CD4-positive, alpha-beta T cell (primary cell): ENCODE data around the gene SETBP1. TPM values are rescaled to one million over a fixed set of nuclear protein-coding genes. Genes with fewer than 3 reads are reported as not detected.

ENCODE experiments used
- ATAC-seq: fragments of 200-7000 bp; cut with Tn5 transposase; one replicate; pipeline ENCODE4 v1.10.0; 2022; ENCODE audit warnings: mild to moderate bottlenecking; ENCODE audit not compliant: poor library complexity
- CTCF ChIA-PET: fragments of 350-600 bp; sonication (Branson Sonifier 250); formaldehyde crosslinking; loops from one replicate; lab custom pipeline; 2021; ENCODE audit warnings: antibody characterized with exemption, inconsistent platforms; lab: Charles Lee
- POLR2A ChIA-PET: fragments of 350-600 bp; sonication (Branson Sonifier 250); formaldehyde crosslinking; loops from one replicate; lab custom pipeline; 2021; ENCODE audit warnings: antibody characterized with exemption, inconsistent platforms; lab: Charles Lee
- DNase-seq, 14 experiments: peaks; one replicate each; pipeline ENCODE4 v3.0.0-alpha.2; 2013 to 2020; ENCODE audit warnings: mixed read lengths in 2 of 14
- H3K27ac ChIP-seq, 2 donors: one replicate each; pipeline versions ENCODE4 v1.5.1 to v1.7.0; 2013; ENCODE audit warnings: low read length in 2 of 2, low read depth in 1 of 2, mild to moderate bottlenecking in 1 of 2
- H3K27me3 ChIP-seq, 2 experiments: 1 replicate in 1 of 2; 2 replicates in 1 of 2; pipeline versions ENCODE4 v1.6.1 to v1.7.0; 2013; ENCODE audit warnings: low read length in 2 of 2, control low read depth in 1 of 2, mild to moderate bottlenecking in 1 of 2, moderate library complexity in 1 of 2; ENCODE audit not compliant: insufficient read depth in 2 of 2, control insufficient read depth in 1 of 2
- H3K36me3 ChIP-seq: one replicate; pipeline ENCODE4 v1.6.1; 2013; ENCODE audit warnings: low read length, control low read depth; ENCODE audit not compliant: insufficient read depth
- H3K4me1 ChIP-seq: one replicate; pipeline ENCODE4 v1.6.1; 2013; ENCODE audit warnings: low read length, control low read depth; ENCODE audit not compliant: insufficient read depth
- H3K4me3 ChIP-seq: one replicate; pipeline ENCODE4 v1.5.1; 2013; ENCODE audit warnings: mild to moderate bottlenecking, low read length, moderate library complexity
- H3K9me3 ChIP-seq, 2 experiments: 1 replicate in 1 of 2; 2 replicates in 1 of 2; pipeline versions ENCODE4 v1.6.1 to v1.7.0; 2013; ENCODE audit warnings: low read length in 2 of 2, mild to moderate bottlenecking in 2 of 2, control low read depth in 1 of 2, moderate library complexity in 1 of 2; ENCODE audit not compliant: control insufficient read depth in 1 of 2, insufficient read depth in 1 of 2
- H3K27ac Mint-ChIP-seq: one replicate; pipeline ENCODE4 v1.8.0; 2020; ENCODE audit warnings: mixed read lengths
- H3K27me3 Mint-ChIP-seq: one replicate; pipeline ENCODE4 v1.8.0; 2021; ENCODE audit warnings: mixed read lengths
- H3K36me3 Mint-ChIP-seq: one replicate; pipeline ENCODE4 v1.8.0; 2021; ENCODE audit warnings: low read depth, mixed read lengths
- H3K4me1 Mint-ChIP-seq: one replicate; pipeline ENCODE4 v1.8.0; 2021; ENCODE audit warnings: low read depth, mixed read lengths
- H3K4me3 Mint-ChIP-seq: one replicate; pipeline ENCODE4 v1.8.0; 2020; ENCODE audit warnings: mild to moderate bottlenecking, mixed read lengths
- H3K9me3 Mint-ChIP-seq: one replicate; pipeline ENCODE4 v1.8.0; 2020; ENCODE audit warnings: mixed read lengths
- intact Hi-C, 2 experiments: fragments of 100-400 bp; cut with DNase I in 1 of 2; cut with micrococcal nuclease in 1 of 2; formaldehyde crosslinking; loops; one replicate each; pipeline versions ENCODE4 v1.15.1 to v1.9.0; 2023 to 2025; cut with DNase I, micrococcal nuclease
- total RNA-seq, 174 experiments: library from RNA in 2 of 174; stranded (reverse) in 2 of 174; gene quantifications; one replicate each; pipeline ENCODE4 v1.2.3 and lab custom pipeline; 2021 to 2026
- TF ChIP-seq, protein P1 (sequence below): fragments of 200-600 bp; IDR thresholded peaks from one replicate; pipeline ENCODE4 v1.8.0; 2022; ENCODE audit warnings: antibody characterized with exemption, mild to moderate bottlenecking

SETBP1 gene
- total RNA-seq, 2 experiments from 2014 or later = 0.25 to 0.41 TPM

DNA sequence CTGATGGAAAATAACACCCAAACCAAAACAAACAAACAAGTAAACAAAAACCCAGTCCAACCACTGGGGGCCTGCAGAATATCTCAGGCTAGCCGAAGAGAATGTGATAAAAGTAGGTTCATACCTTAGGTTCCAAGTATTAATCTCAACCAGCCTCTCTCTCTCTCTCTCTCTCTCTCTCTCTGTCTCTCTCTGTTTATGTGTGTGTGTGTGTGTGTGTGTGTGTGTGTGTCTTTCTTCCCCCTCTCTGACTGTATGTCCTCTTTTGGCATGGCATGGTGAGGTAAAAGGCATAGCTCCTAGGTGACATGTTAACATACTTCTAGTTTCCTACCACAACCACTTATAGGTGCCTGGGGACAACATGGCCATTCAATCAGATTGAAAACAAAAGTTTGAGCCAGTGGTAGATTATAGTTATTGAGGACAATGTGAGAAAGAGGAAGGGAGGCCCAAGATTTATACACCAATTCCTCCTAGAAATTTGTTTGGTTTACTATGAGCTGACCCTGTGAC is 93.0 kb downstream of the SETBP1 start:
- no peaks in the 10 kb centered on the region for H3K36me3 Mint-ChIP-seq

DNA sequence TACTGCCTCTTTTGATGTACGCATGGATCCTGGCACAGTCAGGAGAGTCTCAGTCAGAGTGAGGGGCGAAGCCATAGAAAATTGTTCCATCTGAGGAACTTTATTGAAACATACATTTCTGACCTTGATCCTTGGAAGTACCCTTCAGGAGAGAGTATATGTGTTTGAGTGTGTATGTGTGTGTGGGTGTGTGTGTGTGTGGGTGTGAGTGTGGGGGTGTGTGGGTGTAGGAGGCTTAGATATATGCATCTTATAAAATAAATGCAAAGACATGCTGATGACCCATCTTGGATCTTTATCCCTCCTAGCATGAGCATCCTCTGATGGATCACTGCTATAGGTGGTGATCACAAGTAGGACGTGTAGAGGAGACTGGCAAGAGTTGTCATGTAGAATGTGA is 93.5 kb downstream of the SETBP1 start:
- no peak for DNase-seq
- no peaks in the 10 kb centered on the region for H3K27me3 Mint-ChIP-seq
- no peaks in the 10 kb centered on the region for H3K4me1 ChIP-seq

More for the DNA sequence above, 93.0 kb downstream of the SETBP1 start:
- Histone ChIP-seq H3K27me3 (no peaks in the 10 kb centered on the region), H3K27ac (no peak overlapping the region), H3K36me3 (no peaks in the 10 kb centered on the region), H3K4me1 (no peaks in the 10 kb centered on the region), H3K4me3 (no peak overlapping the region), H3K9me3 (no peaks in the 10 kb centered on the region)
- H3K9me3 Mint-ChIP-seq = no peaks in the 10 kb centered on the region
- CTCF ChIA-PET = no interaction called here
- POLR2A ChIA-PET = no interaction called here
- no peaks in the 10 kb centered on the region for H3K4me1 Mint-ChIP-seq
- ATAC-seq (no peak), DNase-seq (no peak)
- no peak overlapping the region for H3K4me3 Mint-ChIP-seq
- TF ChIP-seq, protein P1, sequence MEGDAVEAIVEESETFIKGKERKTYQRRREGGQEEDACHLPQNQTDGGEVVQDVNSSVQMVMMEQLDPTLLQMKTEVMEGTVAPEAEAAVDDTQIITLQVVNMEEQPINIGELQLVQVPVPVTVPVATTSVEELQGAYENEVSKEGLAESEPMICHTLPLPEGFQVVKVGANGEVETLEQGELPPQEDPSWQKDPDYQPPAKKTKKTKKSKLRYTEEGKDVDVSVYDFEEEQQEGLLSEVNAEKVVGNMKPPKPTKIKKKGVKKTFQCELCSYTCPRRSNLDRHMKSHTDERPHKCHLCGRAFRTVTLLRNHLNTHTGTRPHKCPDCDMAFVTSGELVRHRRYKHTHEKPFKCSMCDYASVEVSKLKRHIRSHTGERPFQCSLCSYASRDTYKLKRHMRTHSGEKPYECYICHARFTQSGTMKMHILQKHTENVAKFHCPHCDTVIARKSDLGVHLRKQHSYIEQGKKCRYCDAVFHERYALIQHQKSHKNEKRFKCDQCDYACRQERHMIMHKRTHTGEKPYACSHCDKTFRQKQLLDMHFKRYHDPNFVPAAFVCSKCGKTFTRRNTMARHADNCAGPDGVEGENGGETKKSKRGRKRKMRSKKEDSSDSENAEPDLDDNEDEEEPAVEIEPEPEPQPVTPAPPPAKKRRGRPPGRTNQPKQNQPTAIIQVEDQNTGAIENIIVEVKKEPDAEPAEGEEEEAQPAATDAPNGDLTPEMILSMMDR = no peak
- H3K27ac Mint-ChIP-seq = no peak overlapping the region
- intact Hi-C loops = no loop called here
- H3K27me3 Mint-ChIP-seq = no peaks in the 10 kb centered on the region

DNA sequence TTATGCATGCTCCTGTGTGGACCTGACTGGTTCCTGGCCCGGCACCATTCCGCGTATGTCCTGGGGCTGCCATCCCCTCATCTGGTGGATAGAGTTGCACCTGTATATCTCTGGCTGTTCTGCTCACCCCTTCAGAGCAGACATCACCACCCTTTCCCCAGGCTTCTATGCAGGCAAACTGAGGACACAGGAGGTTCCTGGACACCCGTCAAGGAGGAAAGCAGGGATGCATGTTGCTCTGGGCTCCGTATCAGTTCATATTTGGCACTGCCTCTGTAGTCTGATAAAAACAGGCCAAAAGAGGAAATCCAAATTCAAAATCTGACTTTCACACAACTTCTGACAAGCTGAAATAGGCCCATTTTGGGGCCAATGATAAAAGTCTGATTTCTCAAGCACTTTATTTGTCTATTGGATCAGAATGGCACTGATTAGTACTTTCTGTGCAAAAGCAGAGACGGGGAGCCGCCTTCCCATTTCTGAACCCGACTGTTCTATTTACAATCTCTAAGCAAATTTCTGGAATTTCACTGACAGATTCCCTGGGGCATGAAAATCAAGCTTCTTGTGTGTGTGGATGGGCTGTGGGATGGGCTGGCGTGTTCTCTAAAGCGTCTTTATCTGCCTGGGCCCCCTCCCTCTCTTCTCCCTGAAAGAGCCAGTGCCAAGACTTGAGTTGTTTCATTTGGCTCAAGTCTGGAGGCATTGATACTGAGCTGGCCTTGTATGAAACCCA is 96.9 kb downstream of the SETBP1 start:
- intact Hi-C loops = no loop called here
- no peak overlapping the region for H3K4me3 ChIP-seq
- no peaks in the 10 kb centered on the region for H3K27me3 Mint-ChIP-seq
- no peaks in the 10 kb centered on the region for H3K27me3 ChIP-seq
- H3K9me3 ChIP-seq = no peaks in the 10 kb centered on the region
- H3K27ac ChIP-seq = no peak overlapping the region
- POLR2A ChIA-PET = no interaction called here
- ATAC-seq = no peak
- CTCF ChIA-PET = no interaction called here
- H3K9me3 Mint-ChIP-seq = no peaks in the 10 kb centered on the region
- H3K4me1 Mint-ChIP-seq = no peaks in the 10 kb centered on the region
- H3K4me1 ChIP-seq = no peaks in the 10 kb centered on the region
- H3K4me3 Mint-ChIP-seq = no peak overlapping the region
- no peak for DNase-seq
- TF ChIP-seq, protein P1 = no peak
- no peak overlapping the region for H3K27ac Mint-ChIP-seq
- H3K36me3 ChIP-seq = no peaks in the 10 kb centered on the region
- no peaks in the 10 kb centered on the region for H3K36me3 Mint-ChIP-seq

More for the DNA sequence above, 93.5 kb downstream of the SETBP1 start:
- Histone ChIP-seq H3K27ac (no peak overlapping the region), H3K27me3 (no peaks in the 10 kb centered on the region), H3K4me3 (no peak overlapping the region), H3K9me3 (no peaks in the 10 kb centered on the region), H3K36me3 (no peaks in the 10 kb centered on the region)
- Mint-ChIP-seq H3K4me1 (no peaks in the 10 kb centered on the region), H3K9me3 (no peaks in the 10 kb centered on the region), H3K27ac (no peak overlapping the region), H3K4me3 (no peak overlapping the region), H3K36me3 (no peaks in the 10 kb centered on the region)
- CTCF ChIA-PET = no interaction called here
- TF ChIP-seq, protein P1 = no peak
- no peak for ATAC-seq
- intact Hi-C loops = no loop called here
- POLR2A ChIA-PET = no interaction called here
